HepG2 (cell line): ENCODE results near the gene GNAI2. TPM values are rescaled to one million over a fixed set of nuclear protein-coding genes. Genes with fewer than 3 reads are reported as not detected.

ENCODE experiments used
- ARNT ChIP-seq: fragments of 450-650 bp; IDR thresholded peaks from 2 replicates; pipeline ENCODE4 v1.6.1; 2017
- CAMTA2 ChIP-seq: sonication (generic); formaldehyde crosslinking; IDR thresholded peaks from 2 replicates; pipeline ENCODE4 v1.4.0; 2020; ENCODE audit warnings: mild to moderate bottlenecking, missing genetic modification reagents, borderline replicate concordance
- CBX2 ChIP-seq, 2 experiments: fragments of 200-600 bp in 1 of 2; sonication (generic); formaldehyde crosslinking in 1 of 2; IDR thresholded peaks; 2 replicates each; pipeline versions ENCODE4 v1.7.0 to v1.8.1; 2018 to 2022; ENCODE audit warnings: low read depth in 2 of 2, low read length in 1 of 2, mild to moderate bottlenecking in 1 of 2, missing genetic modification reagents in 1 of 2
- CC2D1A ChIP-seq: sonication (generic); formaldehyde crosslinking; IDR thresholded peaks from 2 replicates; pipeline ENCODE4 v1.8.1; 2023; ENCODE audit warnings: mild to moderate bottlenecking, missing genetic modification reagents
- CCDC6 ChIP-seq: sonication (generic); formaldehyde crosslinking; IDR thresholded peaks from 2 replicates; pipeline ENCODE4 v1.8.1; 2022; ENCODE audit warnings: mild to moderate bottlenecking, missing genetic modification reagents, moderate library complexity
- CERS6 ChIP-seq: sonication (generic); formaldehyde crosslinking; IDR thresholded peaks from 2 replicates; pipeline ENCODE4 v1.5.0; 2020; ENCODE audit warnings: missing genetic modification reagents
- CHCHD3 ChIP-seq: sonication (generic); formaldehyde crosslinking; IDR thresholded peaks from 2 replicates; pipeline ENCODE4 v1.8.0; 2022; ENCODE audit warnings: mild to moderate bottlenecking, missing genetic modification reagents, moderate library complexity
- CHD2 ChIP-seq: IDR thresholded peaks from 2 replicates; pipeline ENCODE4 v1.6.1; 2011; ENCODE audit warnings: low read depth, low read length, improper control_type of control experiment
- DPF2 ChIP-seq: sonication (generic); formaldehyde crosslinking; IDR thresholded peaks from 2 replicates; pipeline ENCODE4 v1.4.0; 2020; ENCODE audit warnings: mild to moderate bottlenecking, low read depth, missing genetic modification reagents, borderline replicate concordance
- FOXK2 ChIP-seq: fragments of 450-650 bp; IDR thresholded peaks from 2 replicates; pipeline ENCODE4 v1.6.1; 2016
- GABPB1 ChIP-seq: IDR thresholded peaks from 2 replicates; pipeline ENCODE4 v1.6.1; 2016; ENCODE audit warnings: mild to moderate bottlenecking, missing genetic modification reagents, moderate library complexity, missing compliant biosample characterization
- GMEB2 ChIP-seq: IDR thresholded peaks from 2 replicates; pipeline ENCODE4 v1.6.1; 2016; ENCODE audit warnings: missing biosample characterization, missing genetic modification reagents, low read depth
- HNRNPK ChIP-seq: fragments of 200-400 bp; formaldehyde crosslinking; IDR thresholded peaks from 2 replicates; pipeline ENCODE4 v1.6.1; 2018; ENCODE audit warnings: low read length, low read depth, moderate library complexity, mild to moderate bottlenecking; ENCODE audit not compliant: poor library complexity, severe bottlenecking
- IKZF1 ChIP-seq: fragments of 450-650 bp; IDR thresholded peaks from 2 replicates; pipeline ENCODE4 v1.7.1; 2016
- PPARG ChIP-seq: conservative IDR thresholded peaks from 2 replicates; pipeline ENCODE4 v1.6.1; 2016; ENCODE audit warnings: missing biosample characterization, missing genetic modification reagents
- SIN3A ChIP-seq: IDR thresholded peaks from 2 replicates; pipeline ENCODE4 v1.6.1; 2011; ENCODE audit warnings: low read depth, mild to moderate bottlenecking, control low read depth, low read length, borderline replicate concordance
- SMARCC2 ChIP-seq: fragments of 450-650 bp; IDR thresholded peaks from 2 replicates; pipeline ENCODE4 v1.6.1; 2017; ENCODE audit warnings: antibody characterized with exemption, mild to moderate bottlenecking
- SOX6 ChIP-seq, 2 experiments: fragments of 450-650 bp in 1 of 2; sonication (generic) in 1 of 2; formaldehyde crosslinking in 1 of 2; IDR thresholded peaks; 2 replicates each; pipeline versions ENCODE4 v1.4.0 to v1.6.1; 2017 to 2020; ENCODE audit warnings: antibody characterized with exemption in 1 of 2, mild to moderate bottlenecking in 1 of 2, missing genetic modification reagents in 1 of 2
- SPEN ChIP-seq: sonication (generic); formaldehyde crosslinking; IDR thresholded peaks from 2 replicates; pipeline ENCODE4 v1.5.1; 2020; ENCODE audit warnings: low read depth, mild to moderate bottlenecking, missing genetic modification reagents
- ZBTB26 ChIP-seq: IDR thresholded peaks from 2 replicates; pipeline ENCODE4 v1.6.1; 2016; ENCODE audit warnings: missing compliant biosample characterization, missing genetic modification reagents, borderline replicate concordance
- ZFY ChIP-seq: sonication (generic); formaldehyde crosslinking; IDR thresholded peaks from 2 replicates; pipeline ENCODE4 v1.4.0; 2020; ENCODE audit warnings: missing genetic modification reagents
- ZNF615 ChIP-seq: sonication (generic); formaldehyde crosslinking; IDR thresholded peaks from 2 replicates; pipeline ENCODE4 v1.5.0; 2020; ENCODE audit warnings: mild to moderate bottlenecking, missing genetic modification reagents, borderline replicate concordance
- ZNF616 ChIP-seq: sonication (generic); formaldehyde crosslinking; IDR thresholded peaks from 2 replicates; pipeline ENCODE4 v1.5.0; 2020; ENCODE audit warnings: low read depth, mild to moderate bottlenecking, missing genetic modification reagents
- ZNF746 ChIP-seq: sonication (generic); formaldehyde crosslinking; IDR thresholded peaks from 2 replicates; pipeline ENCODE4 v1.8.0; 2022; ENCODE audit warnings: mild to moderate bottlenecking, missing genetic modification reagents
- ZNF749 ChIP-seq: sonication (generic); formaldehyde crosslinking; IDR thresholded peaks from 2 replicates; pipeline ENCODE4 v1.8.0; 2022; ENCODE audit warnings: mild to moderate bottlenecking, missing genetic modification reagents, moderate library complexity, borderline replicate concordance
- ZNF781 ChIP-seq: sonication (generic); formaldehyde crosslinking; IDR thresholded peaks from 2 replicates; pipeline ENCODE4 v1.5.1; 2020; ENCODE audit warnings: borderline replicate concordance, mild to moderate bottlenecking, missing genetic modification reagents; ENCODE audit errors: not compliant biosample characterization
- ZNF841 ChIP-seq: sonication (generic); formaldehyde crosslinking; IDR thresholded peaks from 2 replicates; pipeline ENCODE4 v1.8.1; 2023; ENCODE audit warnings: missing genetic modification reagents, borderline replicate concordance
- ZSCAN31 ChIP-seq: sonication (generic); formaldehyde crosslinking; IDR thresholded peaks from 2 replicates; pipeline ENCODE4 v1.5.0; 2020; ENCODE audit warnings: low read depth, mild to moderate bottlenecking, missing genetic modification reagents
- polyA plus RNA-seq, 8 experiments: library from polyadenylated mRNA; depleted of rRNA in 3 of 8; stranded (reverse) in 7 of 8; unstranded in 1 of 8; fragments of >200 nt; fragmentation: Illumina TruSeq in 4 of 8; extraction: Trizol in 4 of 8; gene quantifications; 2 replicates each; pipeline versions ENCODE4 v1.2.1 to v1.2.3, GENCODE V29; 2011 to 2016; ENCODE audit warnings: low read depth in 4 of 8, missing spikeins in 1 of 8, mixed read lengths in 1 of 8; ENCODE audit not compliant: insufficient read depth in 1 of 8
- total RNA-seq, 5 experiments: library from RNA; depleted of rRNA; stranded (reverse); fragments of >200 nt; fragmentation: Illumina TruSeq; extraction: Trizol; gene quantifications; 2 replicates each; pipeline ENCODE4 v1.2.3, GENCODE V29; 2016; ENCODE audit warnings: low read depth in 1 of 5

GNAI2 gene
- total and polyA plus RNA-seq, 2 of the 13 experiments (the other 11 are each of a cell fraction or from before 2014, with no cell fraction given), result 51.1 to 66.2 TPM

DNA sequence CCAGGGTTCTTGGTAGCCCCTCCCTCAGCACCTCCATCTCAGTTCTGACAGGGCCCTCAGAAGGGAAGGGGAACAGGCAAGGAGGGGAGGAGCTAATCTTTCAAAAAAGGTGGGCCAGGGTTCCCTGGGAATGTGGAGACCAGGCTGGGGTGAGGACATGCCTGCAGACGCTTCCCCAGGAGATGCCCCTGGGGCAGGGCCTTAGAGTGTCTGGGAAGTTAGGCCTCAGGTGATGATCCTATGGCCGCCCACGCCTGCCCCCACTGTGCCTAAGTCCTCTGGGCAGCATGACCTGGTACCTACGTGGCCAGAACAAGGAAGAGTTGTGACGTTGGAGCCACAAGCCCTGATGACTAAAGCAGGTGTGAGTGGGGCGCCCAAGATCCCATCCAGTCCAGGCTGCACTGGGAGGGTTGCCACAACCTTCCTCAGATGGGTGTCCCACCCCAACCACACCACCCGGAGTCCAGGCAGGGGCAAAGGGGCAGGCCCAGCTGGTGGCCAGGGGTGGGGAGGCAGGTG, 29.0 kb downstream of the GNAI2 start (continued):
- TF ChIP-seq PPARG (no peak), SOX6 (IDR thresholded peaks at IDR 0.05) (no peak), SOX6 (CRISPR knock-in tag; IDR thresholded peaks at IDR 0.05) (peak; percentile 47; the same call in 1 of the 2 replicates), GMEB2 (CRISPR knock-in tag) (no peak), ARNT (no peak), ZFY (0 out of 2 replicates have a peak, but pooled peaks have one; percentile 9), CAMTA2 (no peak), ZNF841 (CRISPR knock-in tag) (no peak), ZBTB26 (CRISPR knock-in tag) (no peak), ZNF746 (CRISPR knock-in tag) (no peak; the same call in 1 of the 2 replicates), DPF2 (CRISPR knock-in tag) (0 out of 2 replicates have a peak, but pooled peaks have one; percentile 14), CBX2 (IDR thresholded peaks at IDR 0.05; ENCODE audit: low read depth, low read length) (no peak), CBX2 (CRISPR knock-in tag; IDR thresholded peaks at IDR 0.05; ENCODE audit: low read depth) (no peak), CERS6 (CRISPR knock-in tag) (no peak), CHCHD3 (CRISPR knock-in tag) (no peak), GABPB1 (CRISPR knock-in tag) (0 out of 2 replicates have a peak, but pooled peaks have one; percentile 3), ZSCAN31 (CRISPR knock-in tag) (no peak), SMARCC2 (no peak), SIN3A (no peak), FOXK2 (no peak), ZNF749 (CRISPR knock-in tag) (no peak), ZNF781 (CRISPR knock-in tag) (no peak), SPEN (peak; percentile 33; the same call in 1 of the 2 replicates), CC2D1A (CRISPR knock-in tag) (no peak), IKZF1 (no peak), HNRNPK (no peak), CCDC6 (CRISPR knock-in tag) (no peak), ZNF615 (CRISPR knock-in tag) (no peak), CHD2 (no peak), ZNF616 (no peak)
